ENCODE measurements around the gene RECQL5. TPM values are rescaled to one million over a fixed set of nuclear protein-coding genes. Genes with fewer than 3 reads are reported as not detected.

RECQL5 gene
- total RNA-seq, 1 experiment from 2014 or later: 46.1 TPM

- DNase-seq (ENCODE audit: low read depth, low spot score): no peak
- H3K4me3 ChIP-seq (ENCODE audit: low read depth in 2 of 2, low read length in 2 of 2): no peak overlapping the region
- in situ Hi-C loops (cut with HindIII; ENCODE audit: low pct_unique_long_range_greater_than_20kb, low sequenced_read_pairs): no loop called here
- no peaks in the 10 kb centered on the region for H3K9me3 ChIP-seq (ENCODE audit: control insufficient read depth, insufficient read depth, low read depth, low read length)
- ChIA-PET POLR2A (no interaction called here), CTCF (no interaction called here)
- no peak for TF ChIP-seq TCF7L2 (IDR thresholded peaks at IDR 0.05; ENCODE audit: low read depth, low read length)
- no peak for TF ChIP-seq CTCF (IDR thresholded peaks at IDR 0.05)
- no peak for TF ChIP-seq REST (IDR thresholded peaks at IDR 0.05; ENCODE audit: insufficient read depth in 1 of 2, low read depth in 2 of 2, low read length in 1 of 2)
- TF ChIP-seq POLR2AphosphoS5 (IDR thresholded peaks at IDR 0.05; ENCODE audit: low read depth, low read length): no peak
- no peak for TF ChIP-seq SIN3A (IDR thresholded peaks at IDR 0.05; ENCODE audit: borderline replicate concordance, insufficient read depth, low read depth, low read length)
- no peak overlapping the region; the same call in 1 of the 2 replicates for H3K27ac ChIP-seq (ENCODE audit: low read length)
- peaks cover 17% of the 10 kb centered on the region for H3K36me3 ChIP-seq (ENCODE audit: control insufficient read depth, insufficient read depth, low read length)
- peaks cover 54% of the 10 kb centered on the region for H3K4me1 ChIP-seq (ENCODE audit: control insufficient read depth, insufficient read depth, low read length)
- BruUV-seq (replicated peaks): no TSS peak
- intact Hi-C loops (cut with micrococcal nuclease; ENCODE audit: unreplicated experiment): no loop called here
- H3K27me3 ChIP-seq (ENCODE audit: control insufficient read depth, insufficient read depth, low read length): no peaks in the 10 kb centered on the region
- ATAC-seq: no peak
Measured at GRCh38 chr17:75703191-75703590, 36.2 kb upstream of the RECQL5 start.

GRCh38 chr17:75701288-75701687 lies 34.3 kb upstream of the RECQL5 start:
- DNase-seq (ENCODE audit: low read depth, low spot score) (no peak), ATAC-seq (no peak)
- H3K4me3 ChIP-seq (ENCODE audit: low read depth in 2 of 2, low read length in 2 of 2): no peak overlapping the region
- H3K9me3 ChIP-seq (ENCODE audit: control insufficient read depth, insufficient read depth, low read depth, low read length): no peaks in the 10 kb centered on the region
- in situ Hi-C loops (cut with HindIII; ENCODE audit: low pct_unique_long_range_greater_than_20kb, low sequenced_read_pairs): no loop called here
- BruUV-seq (replicated peaks): no TSS peak
- CTCF ChIA-PET: no interaction called here
- intact Hi-C loops (cut with micrococcal nuclease; ENCODE audit: unreplicated experiment): no loop called here
- H3K27me3 ChIP-seq (ENCODE audit: control insufficient read depth, insufficient read depth, low read length): no peaks in the 10 kb centered on the region
- POLR2A ChIA-PET: no interaction called here
- peaks cover 20% of the 10 kb centered on the region for H3K36me3 ChIP-seq (ENCODE audit: control insufficient read depth, insufficient read depth, low read length)
- TF ChIP-seq POLR2AphosphoS5 (IDR thresholded peaks at IDR 0.05; ENCODE audit: low read depth, low read length): no peak
- no peak for TF ChIP-seq TCF7L2 (IDR thresholded peaks at IDR 0.05; ENCODE audit: low read depth, low read length)
- no peak for TF ChIP-seq CTCF (IDR thresholded peaks at IDR 0.05)
- no peak for TF ChIP-seq SIN3A (IDR thresholded peaks at IDR 0.05; ENCODE audit: borderline replicate concordance, insufficient read depth, low read depth, low read length)
- no peak for TF ChIP-seq REST (IDR thresholded peaks at IDR 0.05; ENCODE audit: insufficient read depth in 1 of 2, low read depth in 2 of 2, low read length in 1 of 2)
- peak overlapping the region; percentile 87 for H3K27ac ChIP-seq (ENCODE audit: low read length)
- peaks cover 55% of the 10 kb centered on the region for H3K4me1 ChIP-seq (ENCODE audit: control insufficient read depth, insufficient read depth, low read length)
